Vagina (tissue), 2 donors: ENCODE data around the gene PPP3CA.

Experiments
- CTCF ChIP-seq, 3 experiments: fragments of 450-650 bp in 2 of 3; fragments of 200-600 bp in 1 of 3; sonication (generic) in 1 of 3; IDR thresholded peaks; one replicate each; pipeline ENCODE4 v1.5.1; 2017 to 2019; ENCODE audit warnings: antibody characterized with exemption in 3 of 3, mild to moderate bottlenecking in 2 of 3, moderate library complexity in 2 of 3
- POLR2A ChIP-seq, 2 donors: fragments of 450-650 bp; IDR thresholded peaks; one replicate each; pipeline ENCODE4 v1.6.1; 2017; ENCODE audit warnings: antibody characterized with exemption in 2 of 2, mild to moderate bottlenecking in 2 of 2, moderate library complexity in 2 of 2
- POLR2AphosphoS5 ChIP-seq, 2 donors: sonication (generic); formaldehyde crosslinking; IDR thresholded peaks; one replicate each; pipeline ENCODE4 v1.9.0; 2017; ENCODE audit warnings: antibody characterized with exemption in 2 of 2, mild to moderate bottlenecking in 2 of 2, low read depth in 1 of 2; ENCODE audit not compliant: insufficient read depth in 1 of 2

GRCh38 chr4:101328063-101328602 is 19.2 kb downstream of the PPP3CA start:
- TF ChIP-seq POLR2A (IDR thresholded peaks at IDR 0.05) (no peak), POLR2AphosphoS5 (IDR thresholded peaks at IDR 0.05; ENCODE audit: insufficient read depth in 1 of 2, low read depth in 1 of 2) (no peak), CTCF (IDR thresholded peaks at IDR 0.05) (no peak)
